ENCODE results near the gene PAXX.

DNA sequence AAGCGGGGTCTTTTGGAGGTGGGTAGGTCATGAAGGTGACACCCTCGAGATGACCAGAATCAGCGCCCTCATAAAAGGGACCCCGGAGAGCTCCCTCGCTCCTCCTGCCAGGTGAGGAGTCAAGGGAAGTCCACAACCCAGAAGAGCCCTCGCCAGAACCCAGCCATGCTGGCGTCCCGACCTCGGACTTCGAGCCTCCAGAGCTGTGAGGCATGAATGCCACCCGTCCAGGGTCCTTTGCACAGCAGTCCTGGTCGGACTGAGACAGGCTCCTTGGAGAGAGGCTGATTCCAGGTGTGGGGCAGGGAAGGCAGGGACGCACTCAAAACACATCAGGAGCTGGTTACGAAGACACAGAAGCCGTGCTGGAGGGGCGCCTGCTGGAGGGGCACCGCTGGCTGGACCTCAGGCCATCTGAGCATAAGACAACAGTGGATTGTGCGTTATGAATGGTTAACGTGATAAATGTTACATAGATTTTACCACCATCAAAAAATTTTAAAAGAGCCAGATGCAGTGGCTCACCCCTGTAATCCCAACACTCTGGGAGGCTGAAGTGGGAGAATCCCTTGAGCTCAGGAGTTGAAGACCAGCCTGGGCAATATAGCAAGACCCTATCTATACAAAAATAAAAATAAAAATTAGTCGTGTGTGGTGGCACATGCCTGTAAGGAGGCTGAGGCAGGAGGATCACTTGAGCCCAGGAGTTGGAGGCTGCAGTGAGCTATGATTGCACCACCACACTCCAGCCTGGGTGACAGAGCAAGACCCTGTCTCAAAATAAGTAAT lies 9.8 kb downstream of the PAXX start:
- TF ChIP-seq, protein P1, sequence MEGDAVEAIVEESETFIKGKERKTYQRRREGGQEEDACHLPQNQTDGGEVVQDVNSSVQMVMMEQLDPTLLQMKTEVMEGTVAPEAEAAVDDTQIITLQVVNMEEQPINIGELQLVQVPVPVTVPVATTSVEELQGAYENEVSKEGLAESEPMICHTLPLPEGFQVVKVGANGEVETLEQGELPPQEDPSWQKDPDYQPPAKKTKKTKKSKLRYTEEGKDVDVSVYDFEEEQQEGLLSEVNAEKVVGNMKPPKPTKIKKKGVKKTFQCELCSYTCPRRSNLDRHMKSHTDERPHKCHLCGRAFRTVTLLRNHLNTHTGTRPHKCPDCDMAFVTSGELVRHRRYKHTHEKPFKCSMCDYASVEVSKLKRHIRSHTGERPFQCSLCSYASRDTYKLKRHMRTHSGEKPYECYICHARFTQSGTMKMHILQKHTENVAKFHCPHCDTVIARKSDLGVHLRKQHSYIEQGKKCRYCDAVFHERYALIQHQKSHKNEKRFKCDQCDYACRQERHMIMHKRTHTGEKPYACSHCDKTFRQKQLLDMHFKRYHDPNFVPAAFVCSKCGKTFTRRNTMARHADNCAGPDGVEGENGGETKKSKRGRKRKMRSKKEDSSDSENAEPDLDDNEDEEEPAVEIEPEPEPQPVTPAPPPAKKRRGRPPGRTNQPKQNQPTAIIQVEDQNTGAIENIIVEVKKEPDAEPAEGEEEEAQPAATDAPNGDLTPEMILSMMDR (IDR thresholded peaks at IDR 0.05; ENCODE audit: insufficient read depth, low read length, poor library complexity, severe bottlenecking): no peak
- TF ChIP-seq EZH2phosphoT487 (conservative IDR thresholded peaks at IDR 0.05; ENCODE audit: low read length): no peak
